Stimulated activated CD8-positive, alpha-beta memory T cell treated with anti-CD3 and anti-CD28 coated beads, Interleukin-4, amount 100 ng/mL, for 24 hours (primary cell): ENCODE measurements around the gene SOX3.

Experiments used
- DNase-seq: peaks from one replicate; pipeline ENCODE4 v3.0.0-alpha.2; 2020; ENCODE audit warnings: low read depth

Gene SOX3

DNA sequence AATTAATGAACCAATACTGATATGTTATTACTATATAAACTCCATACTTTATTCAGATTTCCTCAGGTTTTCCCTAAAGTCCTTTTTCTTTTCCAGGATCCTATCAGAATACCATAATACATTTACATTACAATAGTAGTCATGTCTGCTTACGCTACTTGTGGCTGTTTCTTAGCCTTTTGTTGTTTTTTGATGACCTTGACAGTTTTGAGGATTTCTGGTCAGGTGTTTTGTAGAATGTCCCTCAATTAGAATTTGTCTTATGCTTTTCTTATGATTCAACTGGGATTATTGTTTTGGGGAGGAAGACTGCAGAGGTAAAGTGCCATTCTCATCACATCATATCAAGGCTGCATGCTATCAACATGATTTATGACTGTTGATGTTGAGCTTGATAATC, 9.1 kb downstream of the SOX3 start:
- DNase-seq: no peak

DNA sequence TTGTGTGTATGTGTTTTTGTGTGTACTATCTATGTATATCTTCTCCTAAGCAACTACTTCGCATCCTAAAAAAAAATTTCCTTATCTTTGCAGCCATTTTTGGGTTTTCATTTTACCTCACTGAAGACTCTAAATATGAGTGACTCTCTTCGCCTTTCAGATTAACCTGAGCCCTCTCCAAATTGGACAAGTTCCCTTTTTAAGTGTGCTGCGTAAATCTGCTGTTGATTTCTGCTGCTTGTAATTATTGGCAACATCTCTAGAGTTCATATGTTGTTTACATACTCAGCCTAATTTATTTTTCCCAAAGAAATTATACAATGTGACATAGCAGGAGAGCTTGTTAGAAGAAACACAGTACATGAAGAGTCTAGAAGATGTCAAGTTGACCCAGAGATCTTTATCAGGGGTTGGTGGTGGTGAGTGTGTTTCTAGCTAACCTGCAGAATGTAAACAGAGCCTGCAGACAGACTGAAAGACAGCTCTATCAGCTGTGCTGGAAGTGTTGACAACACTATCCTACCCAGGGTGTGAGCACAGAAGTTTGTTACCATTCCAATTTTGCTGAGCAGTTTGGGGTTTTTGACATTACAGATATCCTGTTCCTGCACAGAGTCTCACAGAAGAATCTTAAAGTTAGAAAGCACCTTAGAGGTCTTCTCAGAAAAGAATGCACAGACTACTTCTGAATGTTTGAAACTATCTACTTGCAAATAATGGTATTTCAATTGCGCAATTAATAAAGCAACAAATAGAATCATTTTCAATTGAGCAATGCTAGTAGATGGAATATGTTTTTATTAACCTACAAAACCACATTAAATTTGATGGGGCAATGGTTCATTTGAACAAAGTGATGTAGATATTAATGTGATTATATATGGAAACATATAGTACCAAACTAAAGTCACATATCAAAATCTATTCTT, 12.5 kb downstream of the SOX3 start:
- no peak for DNase-seq

GRCh38 chrX:140480765-140481164, 24.1 kb downstream of the SOX3 start:
- no peak for DNase-seq

DNA sequence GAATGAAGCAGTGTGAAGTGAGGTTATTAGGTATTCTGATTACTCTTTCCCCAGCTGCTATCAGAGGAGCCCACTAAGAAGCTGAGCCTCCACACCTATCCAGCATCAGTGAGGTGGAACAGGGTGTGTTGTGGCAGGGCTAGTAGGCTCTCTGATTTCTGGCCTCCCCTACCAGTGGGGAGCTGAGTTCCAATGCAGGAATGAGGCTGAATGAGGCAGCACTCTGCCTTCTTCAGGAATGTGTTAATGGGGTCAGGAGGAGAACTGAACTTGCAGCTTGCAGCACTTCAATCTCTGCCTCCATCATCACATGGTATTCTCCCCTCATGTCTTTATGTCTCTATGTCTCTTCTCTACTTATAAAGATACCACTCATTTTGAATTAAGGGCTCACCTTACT, 26.9 kb downstream of the SOX3 start:
- no peak for DNase-seq

DNA sequence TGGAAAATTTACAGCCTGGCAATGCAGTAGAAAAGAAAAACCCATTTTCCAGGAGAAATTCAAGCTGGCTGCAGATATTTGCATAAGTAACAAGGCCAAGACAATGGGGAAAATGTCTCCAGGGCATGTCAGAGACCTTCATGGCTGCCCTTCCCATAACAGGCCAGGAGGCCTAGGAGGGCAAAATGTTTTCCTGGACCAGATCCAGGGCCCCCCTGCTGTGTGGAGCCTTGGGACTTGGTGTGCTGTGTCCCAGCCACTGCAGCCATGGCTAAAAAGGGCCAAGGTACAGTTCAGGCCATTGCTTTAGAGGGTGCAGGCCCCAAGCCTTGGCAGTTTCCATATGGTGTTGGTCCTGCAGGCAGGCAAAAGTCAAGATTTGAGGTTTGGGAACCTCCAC, 29.8 kb downstream of the SOX3 start:
- no peak for DNase-seq

- no peak for DNase-seq
Measured at GRCh38 chrX:140467211-140467610, 37.7 kb downstream of the SOX3 start.
